Esophagus mucosa (tissue), 1 donor: ENCODE measurements around the gene ZNF701. TPM values are rescaled to one million over a fixed set of nuclear protein-coding genes. Genes with fewer than 3 reads are reported as not detected.
"Not testable (repeated sequence)": the region's sequence is repeated elsewhere in the genome, so short reads cannot be mapped to it uniquely, and the experiment has no call there.

ENCODE experiments used
- ATAC-seq: fragments of 200-7000 bp; cut with Tn5 transposase; one replicate; pipeline ENCODE4 v1.9.1; 2020
- total RNA-seq: library from RNA; stranded (reverse); gene quantifications from one replicate; pipeline ENCODE4 v1.2.4, GENCODE V29; 2023
- donor health status: DM: yes; HTN: yes; CAD: no.

The ZNF701 gene
- 5.7 TPM for total RNA-seq

DNA sequence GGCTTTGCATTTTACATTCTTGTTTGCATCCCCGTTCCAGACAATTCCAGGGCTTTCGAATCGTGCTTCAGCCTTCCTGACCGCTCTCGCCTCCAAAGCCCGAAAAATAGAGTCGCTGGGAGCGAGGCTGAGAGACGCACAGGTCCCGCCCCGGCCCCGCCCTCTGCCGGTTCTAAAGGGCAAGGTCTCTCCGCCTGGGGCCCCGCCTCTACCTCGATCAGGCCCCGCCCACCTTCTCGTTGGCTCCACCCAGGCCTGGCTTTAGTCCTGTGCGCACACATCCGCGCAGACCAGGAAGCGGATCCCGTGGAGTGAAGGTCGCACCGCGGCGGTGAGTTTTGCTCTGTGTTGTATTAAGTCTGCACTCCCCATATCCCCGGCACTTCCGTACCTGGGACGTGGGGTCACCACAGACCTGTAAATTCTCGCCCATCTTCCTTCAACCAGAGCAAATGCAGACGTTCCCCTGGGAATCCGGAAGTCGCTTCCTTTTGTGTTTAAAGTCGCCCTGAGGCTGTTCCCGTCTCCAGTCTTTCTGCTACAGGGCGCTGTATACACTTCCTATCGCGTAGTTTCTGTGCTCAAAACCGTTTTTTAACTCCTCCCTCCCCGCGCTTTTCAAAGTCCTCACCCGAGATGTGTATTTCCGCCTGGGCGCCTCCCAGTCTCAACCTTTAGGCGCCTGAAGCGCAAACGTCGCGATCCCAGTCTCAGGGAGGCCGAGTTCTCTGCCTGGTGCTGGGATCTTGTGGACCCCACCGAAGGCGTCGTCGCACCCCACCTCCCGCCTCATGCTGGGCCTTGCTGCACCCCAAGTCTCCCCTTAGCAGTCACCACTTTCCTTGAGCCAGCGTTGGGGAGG is at the start of gene ZNF701:
ZNF701 (plus strand) TSS at position 288 of the 862 bp plus-strand sequence. CDS start 3,861 bp downstream, outside the sequence.
- ATAC-seq: peak; percentile 100

DNA sequence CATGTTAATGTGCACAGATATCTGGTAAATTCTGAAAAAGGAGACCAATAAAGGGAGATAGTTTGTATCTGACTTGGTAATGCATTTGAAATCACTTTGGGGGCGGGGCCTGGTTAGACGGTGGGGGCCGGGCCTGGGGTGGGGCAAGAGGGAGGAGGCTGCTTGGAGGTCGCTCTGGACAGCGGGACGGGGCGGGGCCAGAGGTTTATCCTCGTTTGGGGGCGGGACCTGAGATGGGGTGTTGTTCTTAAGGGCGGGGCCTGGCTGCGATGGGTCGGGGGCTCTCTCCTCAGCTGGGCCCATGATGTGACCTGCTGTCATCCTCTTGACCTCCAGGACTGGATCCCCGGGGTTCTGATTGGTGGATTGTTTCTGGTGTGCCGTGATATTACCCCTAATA is 47.5 kb upstream of the ZNF701 start:
- no peak for ATAC-seq

DNA sequence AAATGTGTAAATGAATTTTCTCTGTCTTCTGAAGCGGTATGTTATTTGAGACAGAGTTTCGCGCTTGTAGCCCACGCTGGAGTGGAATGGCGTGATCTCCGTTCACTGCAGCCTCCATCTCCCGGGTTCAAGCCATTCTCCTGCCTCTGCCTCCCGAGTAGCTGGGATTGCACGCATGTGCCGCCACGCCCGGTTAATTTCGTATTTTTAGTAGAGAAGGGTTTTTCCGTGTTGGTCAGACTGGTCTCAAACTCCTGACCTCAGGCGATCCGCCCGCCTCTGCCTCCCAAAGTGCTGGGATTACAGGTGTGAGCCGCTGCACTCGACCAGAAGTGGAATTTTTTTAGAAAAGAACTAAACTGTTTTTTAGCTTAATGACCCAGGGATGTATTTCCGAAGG is 46.0 kb upstream of the ZNF701 start:
- no peak for ATAC-seq

DNA sequence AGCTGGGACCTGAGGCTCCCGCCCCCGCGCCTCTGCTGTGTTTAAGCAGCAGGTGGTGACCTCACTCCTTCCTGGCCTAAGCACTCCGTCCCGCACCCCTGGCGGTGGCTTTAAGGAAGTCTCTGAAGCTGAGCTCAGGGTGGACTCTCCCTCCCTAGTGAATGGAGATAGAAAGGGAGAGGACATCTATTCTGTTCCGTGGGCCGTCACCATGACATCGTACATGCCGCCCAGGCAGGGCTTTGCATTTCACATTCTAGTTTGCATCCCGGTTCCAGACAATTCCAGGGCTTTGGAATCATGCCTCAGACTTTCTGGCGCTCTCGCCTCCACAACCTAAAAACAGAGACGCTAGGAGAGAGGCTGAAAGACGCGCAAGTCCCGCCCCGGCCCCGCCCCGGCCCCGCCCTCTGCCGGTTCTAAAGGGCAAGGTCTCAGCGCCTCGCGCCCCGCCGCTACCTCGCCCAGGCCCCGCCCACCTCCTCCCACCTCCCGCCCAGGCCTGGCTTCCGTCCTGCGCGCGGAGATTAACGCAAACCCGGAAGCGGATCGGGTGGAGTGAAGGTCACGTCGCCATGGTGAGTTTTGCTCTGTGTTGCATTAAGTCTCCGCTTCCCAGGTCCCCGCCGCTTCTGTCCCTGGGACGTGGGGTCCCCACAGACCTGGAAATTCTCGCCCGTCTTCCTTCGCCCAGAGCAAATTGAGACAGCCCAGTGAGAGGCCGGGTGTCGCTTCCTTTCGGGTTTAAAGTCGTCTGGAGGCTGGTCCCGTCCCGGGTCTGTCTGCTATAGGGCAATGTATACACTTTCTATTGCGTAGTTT is 42.7 kb upstream of the ZNF701 start, which contains the start of gene ZNF808:
ZNF808 (plus strand) TSS at position 535 of the 822 bp plus-strand sequence. CDS start 15,617 bp downstream, outside the sequence.
- peak; percentile 100 for ATAC-seq

DNA sequence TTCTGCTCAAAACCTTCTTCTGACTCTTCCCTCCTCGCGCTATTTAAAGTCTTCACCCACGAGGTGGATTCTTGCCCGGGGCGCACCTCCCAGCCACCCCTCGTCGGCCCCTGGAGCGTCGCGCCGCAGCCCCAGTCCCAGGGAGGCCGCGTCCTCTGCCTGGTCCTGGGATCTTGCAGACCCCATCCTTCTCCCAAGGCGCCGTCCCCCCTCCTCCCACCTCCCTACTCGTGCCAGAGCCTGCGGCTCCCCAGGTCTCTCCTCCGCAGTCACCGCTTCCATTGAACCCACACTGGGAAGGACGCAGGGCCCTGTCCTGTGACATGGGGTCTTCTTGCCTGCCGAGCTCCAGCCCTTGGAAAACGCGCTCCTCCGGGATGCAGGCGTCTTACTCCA is 42.1 kb upstream of the ZNF701 start:
- ATAC-seq: peak; percentile 24

DNA sequence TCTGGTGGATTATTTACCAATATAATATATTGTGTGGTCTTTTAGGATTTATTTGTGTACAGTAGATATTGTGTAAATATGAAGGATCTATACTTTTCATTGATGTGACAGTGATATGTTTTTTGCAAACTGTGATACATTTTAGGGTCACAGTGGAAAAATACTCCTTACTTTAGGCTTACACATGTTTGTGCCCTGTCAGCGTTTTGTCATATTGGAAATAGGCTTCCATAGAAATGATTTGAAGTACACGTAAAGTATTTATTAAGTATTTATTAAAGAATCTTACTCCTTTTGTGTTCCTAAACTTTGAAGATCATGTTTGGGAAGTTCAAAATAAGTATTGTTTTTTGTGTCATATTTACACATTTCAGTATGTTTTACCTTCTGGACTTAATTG is 37.6 kb upstream of the ZNF701 start:
- ATAC-seq: no peak

DNA sequence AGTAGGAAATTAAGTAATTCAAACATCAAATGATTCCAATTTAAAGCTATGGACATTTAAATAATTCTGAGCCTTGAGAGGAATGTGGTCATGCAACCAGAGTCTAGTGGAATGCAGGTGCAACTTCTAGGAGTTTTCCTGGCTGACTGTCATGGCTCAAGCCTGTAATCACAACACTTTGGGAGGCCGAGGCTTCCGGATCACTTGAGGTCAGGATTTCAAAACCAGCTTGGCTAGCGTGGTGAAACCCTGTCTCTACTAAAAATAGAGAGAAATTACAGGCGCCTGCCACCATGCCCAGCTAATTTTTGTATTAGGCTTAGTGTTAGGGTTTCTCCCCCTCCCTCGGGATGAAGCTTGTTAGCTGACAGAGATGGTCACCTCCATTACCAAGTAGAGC is 36.2 kb upstream of the ZNF701 start:
- no peak for ATAC-seq

DNA sequence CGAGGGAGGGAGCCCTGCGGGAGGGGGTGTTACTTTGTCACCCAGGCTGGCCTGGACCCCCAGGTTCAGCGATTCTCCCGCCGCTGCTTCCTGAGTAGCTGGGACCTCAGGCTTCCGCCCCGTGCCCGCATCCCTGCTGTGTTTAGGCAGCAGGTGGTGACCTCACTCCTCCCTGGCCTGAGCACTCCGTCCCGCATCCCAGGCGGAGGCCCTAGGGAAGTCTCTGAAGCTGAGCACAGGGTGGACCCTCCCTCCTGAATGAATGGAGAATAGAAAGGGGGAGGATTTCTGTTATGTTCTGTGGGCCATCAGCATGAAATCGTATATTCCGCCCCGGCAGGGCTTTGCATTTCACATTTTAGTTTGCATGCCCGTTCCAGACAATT is 34.7 kb upstream of the ZNF701 start:
- ATAC-seq: not testable (repeated sequence)

DNA sequence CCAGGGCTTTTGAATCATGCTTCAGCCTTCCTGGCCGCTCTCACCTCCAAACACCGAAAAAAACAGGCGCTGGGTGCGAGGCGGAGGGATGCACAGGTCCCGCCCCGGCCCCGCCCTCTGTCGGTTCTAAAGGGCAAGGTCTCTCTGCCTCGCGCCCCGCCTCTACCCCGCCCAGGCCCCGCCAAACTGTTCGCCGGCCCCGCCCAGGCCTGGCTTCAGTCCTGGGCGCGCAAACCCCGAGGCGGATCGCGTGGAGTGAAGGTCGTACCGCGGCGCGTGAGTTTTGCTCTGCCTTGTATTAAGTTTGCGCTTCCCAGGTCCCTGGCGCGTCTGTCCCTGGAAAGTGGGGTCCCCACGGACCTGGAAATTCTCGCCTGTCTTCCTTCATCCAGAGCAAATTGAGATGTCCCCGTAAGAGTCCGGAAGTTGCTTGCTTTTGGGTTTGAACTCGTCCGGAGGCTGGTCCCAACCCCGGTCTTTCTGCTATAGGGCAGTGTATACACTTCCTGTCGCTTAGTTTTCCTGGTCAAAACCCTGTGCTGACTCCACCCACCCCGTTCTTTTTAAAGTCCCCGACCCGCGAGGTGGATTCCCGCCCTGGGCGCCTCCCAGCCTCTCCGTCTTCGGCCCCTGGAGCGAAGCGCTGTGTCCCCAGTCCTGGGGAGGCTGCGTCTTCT is 34.2 kb upstream of the ZNF701 start:
- peak; percentile 96 for ATAC-seq

DNA sequence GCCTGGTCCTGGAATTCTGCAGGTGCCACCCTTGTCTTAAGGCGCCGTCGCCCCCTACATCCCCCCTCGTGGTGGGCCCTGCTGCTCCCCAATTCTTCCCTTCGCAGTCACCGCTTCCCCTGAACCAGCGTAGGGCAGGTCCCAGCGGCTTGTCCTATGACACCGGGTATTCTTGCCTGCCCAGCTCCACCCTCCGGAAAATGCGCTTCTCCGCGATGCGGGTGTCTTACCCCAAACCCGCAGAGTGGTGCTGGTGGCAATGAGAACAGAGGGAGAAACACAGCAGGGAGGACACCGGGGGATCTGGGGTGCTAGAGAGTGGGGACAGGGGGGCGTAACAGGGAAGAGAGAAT is 33.7 kb upstream of the ZNF701 start:
- ATAC-seq: peak; percentile 30

DNA sequence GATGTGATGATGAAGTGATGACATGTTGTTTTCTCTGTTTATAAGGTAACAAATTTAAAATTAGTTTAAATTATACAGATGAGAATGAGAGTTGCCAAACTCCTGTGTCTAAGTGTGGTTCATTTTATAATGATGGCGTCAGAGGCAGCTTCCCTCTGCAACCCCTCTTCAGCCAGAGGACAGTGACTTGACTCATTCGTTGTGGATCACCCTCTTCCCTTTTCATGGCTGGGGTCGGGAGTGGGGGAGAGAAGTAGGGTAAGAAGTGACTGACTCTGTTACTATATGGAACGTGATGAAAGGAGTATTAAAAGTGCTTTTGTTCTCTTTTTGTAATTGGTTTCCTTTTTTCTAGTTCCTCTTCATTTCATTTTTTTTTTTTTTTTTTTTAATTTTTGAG is 31.3 kb upstream of the ZNF701 start:
- ATAC-seq: not testable (repeated sequence)

DNA sequence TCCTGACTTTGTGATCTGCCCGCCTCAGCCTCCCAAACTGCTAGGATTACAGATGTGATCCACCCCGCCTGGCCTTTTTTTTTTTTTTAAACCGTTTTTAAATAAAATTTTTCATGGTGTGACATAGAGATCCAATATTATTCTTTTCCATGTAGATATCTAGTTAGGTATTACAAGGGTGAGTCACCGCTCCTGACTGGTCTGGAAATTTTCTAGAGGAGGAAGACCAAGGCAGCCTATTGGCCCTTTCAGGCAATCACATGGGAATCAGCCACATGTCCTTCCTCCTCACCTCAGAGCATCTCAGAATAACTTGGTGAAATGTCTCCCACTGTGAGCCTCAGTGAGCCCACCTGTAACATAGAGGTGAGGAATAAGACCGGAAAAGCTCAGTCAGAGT is 28.9 kb upstream of the ZNF701 start:
- not testable (repeated sequence) for ATAC-seq

DNA sequence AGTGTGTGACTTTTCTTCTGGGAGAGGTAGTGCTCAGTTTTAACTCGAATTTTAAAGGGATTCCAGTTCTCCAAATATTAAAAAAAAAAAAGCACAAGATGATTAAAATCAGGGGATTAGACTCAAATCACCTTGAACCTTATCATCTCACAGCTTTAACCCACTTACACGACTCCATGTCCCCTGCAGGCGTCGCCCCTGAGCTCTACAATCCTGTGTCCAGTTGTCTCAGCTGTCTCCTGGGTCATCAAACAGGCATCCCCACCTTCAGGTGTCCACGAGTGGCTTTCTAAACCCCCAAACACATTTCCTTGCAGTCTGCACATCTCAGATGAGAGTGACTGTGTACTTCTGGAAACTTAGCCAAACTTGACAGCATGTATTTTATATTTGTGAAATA is 28.5 kb upstream of the ZNF701 start:
- ATAC-seq: no peak

DNA sequence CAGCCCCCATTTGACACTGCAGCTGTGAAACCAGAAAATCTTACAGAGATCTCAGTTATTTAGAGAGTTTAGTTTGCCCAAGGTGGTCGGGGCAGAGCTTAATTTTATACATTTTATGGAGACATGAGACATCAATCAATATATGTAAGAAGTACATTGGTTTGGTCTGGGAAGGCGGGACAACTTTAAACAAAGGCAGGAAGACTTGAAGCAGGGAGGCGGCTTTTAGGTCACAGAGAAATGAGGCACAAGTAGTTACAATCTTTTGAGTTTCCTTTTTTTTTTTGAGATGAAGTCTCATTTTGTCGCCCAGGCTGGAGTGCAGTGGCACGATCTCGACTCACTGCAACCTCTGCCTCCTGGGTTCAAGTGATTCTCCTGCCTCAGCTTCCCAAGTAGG is 27.5 kb upstream of the ZNF701 start:
- ATAC-seq: not testable (repeated sequence)

DNA sequence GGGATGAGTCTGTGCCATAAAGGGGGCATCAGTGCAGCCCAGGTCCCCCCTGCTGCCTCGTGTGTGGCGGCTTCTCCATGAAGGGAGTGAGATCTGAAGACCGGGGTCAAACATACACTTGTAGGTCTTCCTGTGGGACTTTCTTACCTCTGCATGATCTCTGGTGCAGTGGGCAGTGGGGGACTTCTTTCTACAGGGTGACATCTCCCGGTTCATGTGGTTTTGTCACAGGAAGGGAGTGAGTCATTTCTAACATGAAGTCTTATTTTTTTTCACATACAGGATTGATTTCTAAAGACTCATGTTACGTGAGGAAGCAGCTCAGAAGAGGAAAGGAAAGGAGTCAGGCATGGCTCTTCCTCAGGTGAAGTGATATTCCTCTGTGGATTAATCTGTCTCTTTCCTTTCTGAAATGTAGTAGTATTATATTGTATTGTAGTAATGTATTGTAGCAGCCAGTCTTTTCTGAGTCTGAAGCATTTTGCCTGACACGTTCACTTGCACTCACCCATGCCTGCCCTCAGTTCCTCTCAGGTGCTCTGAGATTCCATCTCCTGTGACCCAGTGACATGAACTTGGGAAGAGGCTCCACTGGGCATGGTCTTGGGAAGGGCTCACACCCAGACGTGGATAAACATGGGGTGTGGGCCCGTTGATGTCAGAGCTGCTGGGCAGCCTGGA is 27.0 kb upstream of the ZNF701 start:
- no peak for ATAC-seq

DNA sequence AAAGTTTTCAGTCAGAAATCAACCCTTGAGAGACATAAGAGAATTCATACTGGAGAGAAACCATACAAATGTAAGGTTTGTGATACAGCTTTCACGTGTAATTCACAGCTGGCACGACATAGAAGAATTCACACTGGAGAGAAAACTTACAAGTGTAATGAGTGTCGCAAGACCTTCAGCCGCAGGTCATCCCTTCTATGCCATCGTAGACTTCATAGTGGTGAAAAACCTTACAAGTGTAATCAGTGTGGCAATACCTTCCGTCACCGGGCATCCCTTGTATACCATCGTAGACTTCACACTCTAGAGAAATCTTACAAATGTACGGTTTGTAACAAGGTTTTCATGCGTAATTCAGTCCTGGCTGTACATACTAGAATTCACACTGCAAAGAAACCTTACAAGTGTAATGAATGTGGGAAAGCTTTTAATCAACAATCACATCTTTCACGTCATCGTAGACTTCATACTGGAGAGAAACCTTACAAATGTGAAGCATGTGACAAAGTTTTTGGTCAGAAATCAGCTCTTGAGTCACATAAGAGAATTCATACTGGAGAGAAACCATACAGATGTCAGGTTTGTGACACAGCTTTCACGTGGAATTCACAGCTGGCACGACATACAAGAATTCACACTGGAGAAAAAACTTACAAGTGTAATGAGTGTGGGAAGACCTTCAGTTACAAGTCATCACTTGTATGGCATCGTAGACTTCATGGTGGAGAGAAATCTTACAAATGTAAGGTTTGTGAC is 15.7 kb upstream of the ZNF701 start:
- ATAC-seq: no peak

DNA sequence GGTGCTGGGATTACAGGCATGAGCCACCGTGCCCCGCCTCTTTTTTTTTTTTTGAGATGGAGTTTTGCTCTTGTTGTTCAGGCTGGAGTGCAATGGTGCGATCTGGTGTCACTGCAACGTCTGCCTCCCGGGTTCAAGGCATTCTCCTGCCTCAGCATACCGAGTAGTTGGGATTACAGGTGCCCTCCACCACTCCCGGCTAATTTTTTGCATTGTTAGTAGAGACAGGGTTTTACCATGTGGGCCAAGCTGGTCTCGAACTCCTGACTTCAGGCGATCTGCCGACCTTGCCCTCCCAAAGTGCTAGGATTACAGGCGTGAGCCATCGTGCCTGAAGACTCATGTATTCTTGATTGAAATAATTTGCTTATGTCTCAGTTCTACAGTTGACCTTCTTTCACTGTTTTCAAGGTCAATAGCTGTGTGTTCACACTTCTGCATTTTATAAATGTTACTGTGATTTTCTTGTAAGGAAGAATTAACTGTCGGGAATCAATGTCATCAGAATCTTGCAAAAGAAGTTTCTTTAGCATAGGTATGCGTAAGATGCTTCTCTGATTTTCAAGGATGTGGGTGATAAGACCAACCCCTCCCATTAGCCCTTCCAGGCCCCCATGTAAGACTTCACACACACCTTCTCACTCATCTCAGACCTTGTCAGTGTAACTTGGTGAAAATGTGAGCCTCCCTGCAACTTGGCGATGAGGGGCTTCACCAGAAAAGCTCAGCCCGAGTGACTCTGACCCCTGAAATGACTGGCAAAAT is 12.7 kb upstream of the ZNF701 start:
- no peak for ATAC-seq

DNA sequence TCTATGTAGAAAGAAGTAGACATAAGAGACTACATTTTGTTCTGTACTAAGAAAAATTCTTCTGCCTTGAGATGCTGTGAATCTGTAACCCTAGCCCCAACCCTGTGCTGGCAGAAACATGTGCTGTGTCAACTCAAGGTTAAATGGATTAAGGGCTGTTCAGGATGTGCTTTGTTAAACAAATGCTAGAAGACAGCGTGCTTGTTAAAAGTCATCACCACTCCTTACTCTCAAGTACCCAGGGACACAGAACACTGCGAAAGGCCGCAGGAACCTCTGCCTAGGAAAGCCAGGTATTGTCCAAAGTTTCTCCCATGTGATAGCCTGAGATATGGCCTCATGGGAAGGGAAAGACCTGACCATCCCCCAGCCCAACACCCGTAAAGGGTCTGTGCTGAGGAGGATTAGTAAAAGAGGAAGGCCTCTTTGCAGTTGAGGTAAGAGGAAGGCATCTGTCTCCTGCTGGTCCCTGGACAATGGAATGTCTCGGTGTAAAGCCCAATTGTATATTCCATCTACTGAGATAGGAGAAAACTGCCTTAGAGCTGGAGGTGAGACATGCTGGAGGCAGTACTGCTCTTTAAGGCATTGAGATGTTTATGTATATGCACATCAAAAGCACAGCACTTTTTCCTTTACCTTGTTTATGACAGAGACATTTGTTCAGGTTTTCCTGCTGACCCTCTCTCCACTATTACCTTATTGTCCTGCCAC is 11.2 kb upstream of the ZNF701 start:
- not testable (repeated sequence) for ATAC-seq

DNA sequence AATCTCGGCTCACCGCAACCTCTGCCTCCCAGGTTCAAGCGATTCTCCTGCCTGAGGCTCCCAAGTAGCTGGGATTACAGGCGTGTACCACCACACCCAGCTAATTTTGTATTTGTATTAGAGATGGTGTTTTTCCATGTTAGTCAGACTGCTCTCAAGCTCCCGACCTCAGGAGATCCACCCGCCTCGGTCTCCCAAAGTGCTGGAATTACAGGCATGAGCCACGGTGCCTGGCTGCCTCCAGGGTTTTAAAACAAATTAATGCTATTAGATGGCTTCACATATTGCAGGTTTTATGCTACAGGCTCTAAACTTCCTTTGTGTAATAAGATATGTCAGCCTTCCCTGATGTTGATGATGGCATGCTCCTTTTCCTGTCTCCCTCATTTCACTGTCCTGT is 8.5 kb upstream of the ZNF701 start:
- ATAC-seq: not testable (repeated sequence)

DNA sequence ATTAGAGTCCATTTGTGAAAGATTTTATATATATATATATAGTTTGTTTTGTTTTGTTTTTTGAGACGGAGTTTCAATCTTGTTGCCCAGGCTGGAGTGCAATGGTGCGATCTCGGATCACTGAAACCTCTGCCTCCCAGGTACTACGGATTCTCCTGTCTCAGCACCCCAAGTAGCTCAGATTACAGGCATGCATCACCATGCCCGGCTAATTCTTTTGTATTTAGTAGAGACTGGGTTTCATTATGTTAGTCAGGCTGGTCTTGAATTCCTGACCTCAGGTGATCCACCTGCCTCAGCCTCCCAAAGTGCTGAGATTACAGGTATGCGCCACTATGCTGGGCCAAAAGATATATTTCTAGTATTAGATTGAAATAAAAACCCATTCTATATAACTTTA is 4.0 kb upstream of the ZNF701 start:
- ATAC-seq: no peak
